Measurements from ENCODE around the gene SUDS3. TPM values are rescaled to one million over a fixed set of nuclear protein-coding genes. Genes with fewer than 3 reads are reported as not detected.
A peak's percentile ranks its signal among the peaks of the same experiment; 100 is the strongest.

The SUDS3 gene
- polyA plus RNA-seq, 3 donors, result 8.2 to 15.6 (median 9.1) TPM

GRCh38 chr12:118409834-118410233 lies 33.5 kb downstream of the SUDS3 start:
- Histone ChIP-seq H2AFZ (ENCODE audit: insufficient read depth, low read depth, low read length, poor library complexity, severe bottlenecking) (no peak overlapping the region), H3K4me1 (ENCODE audit: control insufficient read depth in 1 of 2, insufficient read depth in 2 of 2, low read length in 2 of 2) (no peaks in the 10 kb centered on the region), H3K4me3 (replicated peaks in 1 of 3; ENCODE audit: low read depth in 2 of 3, low read length in 3 of 3) (no peak overlapping the region), H3K9ac (ENCODE audit: insufficient read depth, low read length, poor library complexity, severe bottlenecking) (no peak overlapping the region), H3K79me2 (ENCODE audit: insufficient read depth, low read length) (no peaks in the 10 kb centered on the region), H4K20me1 (ENCODE audit: insufficient read depth, low read length) (no peaks in the 10 kb centered on the region), H3K27ac (ENCODE audit: low read depth in 1 of 2, low read length in 2 of 2) (no peak overlapping the region), H3K27me3 (ENCODE audit: control insufficient read depth in 2 of 2, insufficient read depth in 2 of 2, low read length in 2 of 2) (no peaks in the 10 kb centered on the region), H3K4me2 (replicated peaks; ENCODE audit: extremely low read depth, low read length, poor library complexity, severe bottlenecking) (no peak overlapping the region), H3K36me3 (replicated peaks in 1 of 2; ENCODE audit: control insufficient read depth in 1 of 2, insufficient read depth in 2 of 2, low read length in 2 of 2) (peaks cover 69 to 91% of the 10 kb centered on the region in 2 donors), H3K9me3 (replicated peaks in 1 of 2; ENCODE audit: control insufficient read depth in 1 of 2, insufficient read depth in 1 of 2, low read length in 2 of 2) (no peaks in the 10 kb centered on the region)
- no peak overlapping the region for H3K4me3 Mint-ChIP-seq
- peaks cover 0 to 2% (median 0%) of the 10 kb centered on the region in 3 donors for H3K27me3 Mint-ChIP-seq (ENCODE audit: low read depth in 3 of 3)
- H3K9me3 Mint-ChIP-seq, result peaks cover 0 to 3% (median 0%) of the 10 kb centered on the region in 7 donors
- intact Hi-C loops (cut with micrococcal nuclease), result no loop called here
- no peak overlapping the region for H3K27ac Mint-ChIP-seq
- TF ChIP-seq CTCF (IDR thresholded peaks at IDR 0.05), result no peak
- no peak for DNase-seq
- peaks cover 70 to 85% of the 10 kb centered on the region in 2 donors for H3K36me3 Mint-ChIP-seq
- WGBS (ENCODE audit: insufficient coverage), result 100% methylated on average over 1 of the region's 2 CpGs
- no peaks in the 10 kb centered on the region for H3K4me1 Mint-ChIP-seq

GRCh38 chr12:118417942-118418341 lies 41.6 kb downstream of the SUDS3 start:
- Mint-ChIP-seq H3K4me3 (no peak overlapping the region), H3K4me1 (no peaks in the 10 kb centered on the region), H3K27ac (peak overlapping the region in 1 of 7 donors; percentile 57), H3K36me3 (peaks cover 50% of the 10 kb centered on the region in 2 donors), H3K9me3 (no peaks in the 10 kb centered on the region), H3K27me3 (ENCODE audit: low read depth in 3 of 3) (no peaks in the 10 kb centered on the region)
- H4K20me1 ChIP-seq (ENCODE audit: insufficient read depth, low read length), result no peaks in the 10 kb centered on the region
- no peaks in the 10 kb centered on the region for H3K4me1 ChIP-seq (ENCODE audit: control insufficient read depth in 1 of 2, insufficient read depth in 2 of 2, low read length in 2 of 2)
- H3K9me3 ChIP-seq (replicated peaks in 1 of 2; ENCODE audit: control insufficient read depth in 1 of 2, insufficient read depth in 1 of 2, low read length in 2 of 2), result no peaks in the 10 kb centered on the region
- H3K79me2 ChIP-seq (ENCODE audit: insufficient read depth, low read length), result no peaks in the 10 kb centered on the region
- no peak overlapping the region for H3K27ac ChIP-seq (ENCODE audit: low read depth in 1 of 2, low read length in 2 of 2)
- WGBS (ENCODE audit: insufficient coverage), result no CpG with 5 or more reads among the region's 3 CpGs
- no peak for DNase-seq
- H3K4me2 ChIP-seq (replicated peaks; ENCODE audit: extremely low read depth, low read length, poor library complexity, severe bottlenecking), result no peak overlapping the region
- no peak overlapping the region for H2AFZ ChIP-seq (ENCODE audit: insufficient read depth, low read depth, low read length, poor library complexity, severe bottlenecking)
- no peak for TF ChIP-seq CTCF (IDR thresholded peaks at IDR 0.05)
- H3K9ac ChIP-seq (ENCODE audit: insufficient read depth, low read length, poor library complexity, severe bottlenecking), result no peak overlapping the region
- H3K4me3 ChIP-seq (replicated peaks in 1 of 3; ENCODE audit: low read depth in 2 of 3, low read length in 3 of 3), result no peak overlapping the region
- intact Hi-C loops (cut with micrococcal nuclease), result no loop called here
- peaks cover 43 to 53% of the 10 kb centered on the region in 2 donors for H3K36me3 ChIP-seq (replicated peaks in 1 of 2; ENCODE audit: control insufficient read depth in 1 of 2, insufficient read depth in 2 of 2, low read length in 2 of 2)
- no peaks in the 10 kb centered on the region for H3K27me3 ChIP-seq (ENCODE audit: control insufficient read depth in 2 of 2, insufficient read depth in 2 of 2, low read length in 2 of 2)

All from CD14-positive monocyte (primary cell).